ENCODE data around the gene SRCIN1.
"Not testable (repeated sequence)": the region's sequence is repeated elsewhere in the genome, so short reads cannot be mapped to it uniquely, and the experiment has no call there.

SRCIN1 gene, protein sequence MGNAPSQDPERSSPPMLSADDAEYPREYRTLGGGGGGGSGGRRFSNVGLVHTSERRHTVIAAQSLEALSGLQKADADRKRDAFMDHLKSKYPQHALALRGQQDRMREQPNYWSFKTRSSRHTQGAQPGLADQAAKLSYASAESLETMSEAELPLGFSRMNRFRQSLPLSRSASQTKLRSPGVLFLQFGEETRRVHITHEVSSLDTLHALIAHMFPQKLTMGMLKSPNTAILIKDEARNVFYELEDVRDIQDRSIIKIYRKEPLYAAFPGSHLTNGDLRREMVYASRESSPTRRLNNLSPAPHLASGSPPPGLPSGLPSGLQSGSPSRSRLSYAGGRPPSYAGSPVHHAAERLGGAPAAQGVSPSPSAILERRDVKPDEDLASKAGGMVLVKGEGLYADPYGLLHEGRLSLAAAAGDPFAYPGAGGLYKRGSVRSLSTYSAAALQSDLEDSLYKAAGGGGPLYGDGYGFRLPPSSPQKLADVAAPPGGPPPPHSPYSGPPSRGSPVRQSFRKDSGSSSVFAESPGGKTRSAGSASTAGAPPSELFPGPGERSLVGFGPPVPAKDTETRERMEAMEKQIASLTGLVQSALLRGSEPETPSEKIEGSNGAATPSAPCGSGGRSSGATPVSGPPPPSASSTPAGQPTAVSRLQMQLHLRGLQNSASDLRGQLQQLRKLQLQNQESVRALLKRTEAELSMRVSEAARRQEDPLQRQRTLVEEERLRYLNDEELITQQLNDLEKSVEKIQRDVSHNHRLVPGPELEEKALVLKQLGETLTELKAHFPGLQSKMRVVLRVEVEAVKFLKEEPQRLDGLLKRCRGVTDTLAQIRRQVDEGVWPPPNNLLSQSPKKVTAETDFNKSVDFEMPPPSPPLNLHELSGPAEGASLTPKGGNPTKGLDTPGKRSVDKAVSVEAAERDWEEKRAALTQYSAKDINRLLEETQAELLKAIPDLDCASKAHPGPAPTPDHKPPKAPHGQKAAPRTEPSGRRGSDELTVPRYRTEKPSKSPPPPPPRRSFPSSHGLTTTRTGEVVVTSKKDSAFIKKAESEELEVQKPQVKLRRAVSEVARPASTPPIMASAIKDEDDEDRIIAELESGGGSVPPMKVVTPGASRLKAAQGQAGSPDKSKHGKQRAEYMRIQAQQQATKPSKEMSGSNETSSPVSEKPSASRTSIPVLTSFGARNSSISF

DNA sequence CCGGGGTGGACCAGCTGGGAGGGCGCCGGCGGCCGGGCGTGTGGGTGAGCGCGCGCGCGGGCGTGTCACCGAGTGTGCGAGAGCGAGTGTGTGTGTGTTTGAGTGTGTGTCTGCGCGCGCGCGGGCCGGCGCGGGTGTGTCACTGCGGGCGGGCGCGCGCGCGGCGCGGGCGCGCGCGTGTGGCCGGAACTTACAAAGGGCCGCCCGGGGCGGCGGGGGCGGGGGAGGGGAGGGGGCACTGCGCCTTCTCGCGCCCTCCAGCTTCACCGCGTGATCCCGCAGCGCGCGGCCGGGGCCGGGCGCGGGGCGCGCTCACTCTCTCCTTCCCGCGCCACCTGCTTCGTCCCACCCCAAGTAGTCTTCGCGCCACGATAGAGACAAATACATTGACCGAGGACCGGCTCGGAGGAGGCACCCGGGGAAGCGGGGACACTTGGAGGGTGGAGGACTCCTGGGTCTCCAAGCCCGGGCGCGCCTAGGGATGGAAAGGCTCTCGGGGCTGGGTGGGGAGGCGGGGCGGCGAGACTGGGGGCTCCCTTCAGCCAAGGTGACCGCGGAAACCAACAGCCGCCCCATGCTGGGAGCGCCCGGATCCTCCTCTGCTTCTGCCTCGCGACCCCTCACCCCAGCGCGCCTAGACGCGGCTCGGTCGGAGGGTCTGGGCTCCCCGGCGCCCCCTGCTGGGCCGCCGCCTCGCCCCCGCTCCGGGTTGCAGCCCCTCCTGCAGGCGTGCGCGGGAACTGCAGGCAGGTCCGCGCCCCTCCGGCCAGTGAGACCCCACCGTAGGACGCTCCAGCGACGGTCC, at the start of gene SRCIN1:
Gene SRCIN1, minus strand, starts transcription at position 112 of the 805 bp plus-strand sequence. CDS start 247 bp downstream, outside the sequence.
- Histone ChIP-seq H4K20me1 (peaks cover 0 to 61% (median 7%) of the 10 kb centered on the region in 11 experiments; a peak in 13 of 22 replicates), H3K9ac (peak within 1 kb of the TSS; percentile 45 to 81 (median 66); a peak in 19 of 22 replicates), H3K27me3 (peaks cover 46 to 90% (median 70%) of the 10 kb centered on the region in 11 experiments), H3K36me3 (no peaks in the 10 kb centered on the region), H3K4me1 (peaks cover 13 to 41% (median 34%) of the 10 kb centered on the region in 10 experiments; a peak in 19 of 20 replicates), H3K4me2 (peak within 1 kb of the TSS; percentile 79 to 91 (median 86)), H3K9me3 (replicated peaks in 1 of 11) (no peaks in the 10 kb centered on the region), H3K4me3 (peak within 1 kb of the TSS; percentile 51 to 74 (median 62)), H3K27ac (peak within 1 kb of the TSS in 8 of 11 experiments; percentile 31 to 64 (median 58); a peak in 9 of 22 replicates)
- no peak for TF ChIP-seq Cebpa-rat (IDR thresholded peaks at IDR 0.05)

DNA sequence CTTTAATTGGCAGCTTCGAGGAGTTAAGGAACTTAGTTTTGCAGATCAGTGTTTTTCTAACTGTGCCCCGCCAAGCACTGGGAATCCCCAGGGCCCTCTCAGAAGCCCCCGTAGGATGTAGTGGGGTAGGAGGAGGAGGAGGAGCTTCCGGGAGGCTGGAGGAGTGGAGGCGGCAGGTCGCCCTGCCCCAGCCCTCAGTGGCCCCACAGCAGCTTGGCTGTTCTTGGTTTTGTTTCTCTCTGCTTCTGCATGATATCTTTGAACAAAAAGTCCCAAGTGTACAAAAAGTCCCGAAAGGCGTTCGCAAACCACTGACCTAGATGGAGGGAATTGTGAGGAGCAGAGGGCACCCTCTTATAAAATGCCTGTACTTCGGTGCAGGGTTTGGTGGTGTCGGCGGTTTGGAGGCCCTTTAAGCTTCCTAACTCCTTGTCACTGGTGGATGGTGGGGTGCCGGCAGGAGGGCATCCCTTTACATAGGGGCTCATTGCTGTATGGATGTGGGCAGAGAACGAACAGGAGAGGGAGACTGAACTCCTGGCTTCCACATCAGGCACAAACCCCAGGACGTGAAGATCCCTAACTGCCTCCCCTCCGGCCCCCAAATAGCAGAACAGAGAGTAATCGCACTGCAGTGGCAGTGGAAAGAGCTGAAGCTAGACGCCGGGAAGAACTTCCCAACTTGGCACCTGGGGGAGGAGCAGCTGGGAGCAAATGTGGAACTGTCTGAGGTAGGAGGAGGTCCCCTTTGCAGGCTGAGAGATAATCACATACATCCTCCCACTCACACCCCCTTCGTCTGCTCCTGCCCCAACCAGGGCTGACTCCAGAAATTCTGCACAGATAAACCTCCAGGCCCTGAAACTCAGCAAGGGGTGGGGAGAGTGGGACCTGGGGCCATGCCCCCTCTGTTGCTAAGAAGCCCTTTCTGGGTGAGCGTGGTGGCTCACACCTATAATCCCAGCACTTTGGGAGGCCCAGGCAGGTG, 49.0 kb upstream of the SRCIN1 start:
- no peaks in the 10 kb centered on the region for H3K9me3 ChIP-seq (replicated peaks in 1 of 11)
- no peaks in the 10 kb centered on the region for H4K20me1 ChIP-seq
- H3K4me3 ChIP-seq = peak overlapping the region in 1 of 10 experiments; percentile 4; a peak in 1 of 20 replicates
- H3K4me2 ChIP-seq = peak overlapping the region; percentile 67 to 90 (median 79)
- H3K27ac ChIP-seq = no peak overlapping the region
- H3K27me3 ChIP-seq = peaks cover 0 to 15% (median 0%) of the 10 kb centered on the region in 11 experiments; a peak in 4 of 22 replicates
- no peaks in the 10 kb centered on the region for H3K36me3 ChIP-seq
- peaks cover 25 to 70% (median 60%) of the 10 kb centered on the region in 10 experiments for H3K4me1 ChIP-seq
- H3K9ac ChIP-seq = peak overlapping the region in 6 of 11 experiments; percentile 5 to 46 (median 18); a peak in 5 of 22 replicates
- TF ChIP-seq Cebpa-rat (IDR thresholded peaks at IDR 0.05) = no peak

DNA sequence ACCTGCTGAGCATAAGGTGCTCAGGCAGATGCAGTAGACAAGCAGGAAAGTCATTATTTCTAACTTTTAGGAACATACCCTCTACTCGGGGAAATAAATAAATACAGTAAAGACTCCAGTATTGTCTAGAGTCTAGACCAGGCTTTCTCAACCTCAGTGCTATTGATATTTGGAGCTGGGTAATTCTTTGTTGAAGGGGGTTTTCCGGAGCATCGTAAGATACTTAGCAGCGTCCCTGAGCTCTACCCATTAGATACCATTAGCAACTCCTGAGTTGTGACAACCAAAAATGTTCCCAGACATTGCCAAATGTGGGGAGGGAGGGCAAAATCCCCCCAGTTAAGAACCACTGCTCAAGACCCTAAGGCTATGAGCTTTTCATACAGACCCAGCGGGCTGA, 47.9 kb upstream of the SRCIN1 start:
- H3K27me3 ChIP-seq = peaks cover 0 to 15% (median 0%) of the 10 kb centered on the region in 11 experiments; a peak in 4 of 22 replicates
- no peak overlapping the region for H3K27ac ChIP-seq
- H3K9me3 ChIP-seq (replicated peaks in 1 of 11) = no peaks in the 10 kb centered on the region
- peaks cover 20 to 66% (median 54%) of the 10 kb centered on the region in 10 experiments for H3K4me1 ChIP-seq
- TF ChIP-seq Cebpa-rat (IDR thresholded peaks at IDR 0.05) = no peak
- no peaks in the 10 kb centered on the region for H4K20me1 ChIP-seq
- H3K4me3 ChIP-seq = no peak overlapping the region
- H3K9ac ChIP-seq = no peak overlapping the region
- H3K4me2 ChIP-seq = peak overlapping the region in 8 of 11 experiments; percentile 70 to 90 (median 80); a peak in 16 of 22 replicates
- H3K36me3 ChIP-seq = no peaks in the 10 kb centered on the region

DNA sequence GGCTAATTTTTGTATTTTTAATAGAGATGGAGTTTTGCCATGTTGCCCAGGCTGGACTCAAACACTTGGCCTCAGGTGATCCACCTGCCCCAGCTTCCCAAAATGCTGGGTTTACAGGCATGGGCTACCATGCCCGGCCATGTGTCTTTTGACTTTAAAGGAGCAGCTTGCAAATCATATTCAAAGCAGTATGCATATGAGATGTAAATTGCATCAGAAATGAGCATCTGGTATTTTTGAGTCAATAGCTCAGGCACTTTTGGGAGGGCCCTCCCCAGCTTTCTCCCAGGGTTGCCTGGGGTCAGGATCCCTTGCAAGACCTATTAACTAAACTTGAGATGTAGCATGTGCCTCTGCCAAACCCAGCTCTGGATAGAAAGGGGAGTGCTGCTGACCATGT, 47.5 kb upstream of the SRCIN1 start:
- Histone ChIP-seq H3K4me1 (peaks cover 15 to 61% (median 50%) of the 10 kb centered on the region in 10 experiments), H3K36me3 (no peaks in the 10 kb centered on the region), H3K27me3 (peaks cover 0 to 15% (median 0%) of the 10 kb centered on the region in 11 experiments; a peak in 4 of 22 replicates), H3K4me2 (peak overlapping the region in 8 of 11 experiments; percentile 10 to 90 (median 75); a peak in 9 of 22 replicates), H3K9ac (no peak overlapping the region), H3K9me3 (replicated peaks in 1 of 11) (no peaks in the 10 kb centered on the region), H4K20me1 (no peaks in the 10 kb centered on the region), H3K27ac (no peak overlapping the region), H3K4me3 (no peak overlapping the region)
- no peak for TF ChIP-seq Cebpa-rat (IDR thresholded peaks at IDR 0.05)

DNA sequence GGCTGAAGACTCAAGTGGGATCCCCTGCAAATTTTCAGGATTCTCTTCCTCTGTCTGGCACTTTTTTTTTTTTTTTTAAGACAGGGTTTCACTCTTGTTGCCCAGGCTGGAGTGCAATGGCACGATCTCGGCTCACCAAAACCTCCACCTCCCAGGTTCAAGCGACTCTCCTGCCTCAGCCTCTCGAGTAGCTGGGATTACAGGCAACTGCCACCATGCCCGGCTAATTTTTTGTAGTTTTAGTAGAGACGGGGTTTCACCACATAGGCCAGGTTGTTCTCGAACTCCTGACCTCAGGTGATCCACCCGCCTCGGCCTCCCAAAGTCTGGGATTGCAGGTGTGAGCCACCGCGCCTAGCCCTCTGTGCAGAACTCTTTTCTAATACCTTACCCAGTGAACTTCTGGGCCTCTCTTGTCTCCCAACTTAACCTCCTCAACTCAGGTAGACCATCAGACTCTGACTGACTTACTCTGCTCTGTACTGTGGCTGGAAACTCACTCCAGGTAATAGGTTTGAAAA, 45.0 kb upstream of the SRCIN1 start:
- H3K27me3 ChIP-seq = peaks cover 0 to 15% (median 0%) of the 10 kb centered on the region in 11 experiments; a peak in 4 of 22 replicates
- not testable (repeated sequence) for H3K27ac ChIP-seq; H4K20me1 ChIP-seq; H3K9ac ChIP-seq; H3K9me3 ChIP-seq (replicated peaks in 1 of 11); H3K4me3 ChIP-seq; H3K36me3 ChIP-seq
- peaks cover 11 to 49% (median 44%) of the 10 kb centered on the region in 10 experiments for H3K4me1 ChIP-seq
- H3K4me2 ChIP-seq = peak overlapping the region in 3 of 11 experiments; percentile 28 to 64 (median 50); a peak in 2 of 22 replicates

DNA sequence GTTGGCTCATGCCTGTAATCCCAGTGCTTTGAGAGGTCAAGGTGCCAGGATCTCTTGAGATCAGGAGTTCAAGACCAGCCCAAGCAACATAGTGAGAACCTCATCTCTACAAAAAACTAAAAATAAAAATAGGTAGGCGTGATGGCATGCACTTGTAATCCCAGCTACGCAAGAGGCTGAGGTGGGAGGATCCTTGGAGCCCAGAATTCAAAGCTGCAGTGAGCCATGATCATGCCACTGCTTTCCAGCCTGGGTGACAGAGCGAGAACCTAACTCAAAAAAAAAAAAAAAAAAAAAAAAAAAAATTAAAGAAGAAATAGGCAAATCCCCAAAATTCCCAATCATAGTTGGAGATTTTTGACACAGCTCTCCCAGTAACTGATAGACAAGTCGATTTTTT, 32.2 kb upstream of the SRCIN1 start:
- Histone ChIP-seq H3K4me2 (no peak overlapping the region), H4K20me1 (no peaks in the 10 kb centered on the region), H3K27me3 (no peaks in the 10 kb centered on the region)

DNA sequence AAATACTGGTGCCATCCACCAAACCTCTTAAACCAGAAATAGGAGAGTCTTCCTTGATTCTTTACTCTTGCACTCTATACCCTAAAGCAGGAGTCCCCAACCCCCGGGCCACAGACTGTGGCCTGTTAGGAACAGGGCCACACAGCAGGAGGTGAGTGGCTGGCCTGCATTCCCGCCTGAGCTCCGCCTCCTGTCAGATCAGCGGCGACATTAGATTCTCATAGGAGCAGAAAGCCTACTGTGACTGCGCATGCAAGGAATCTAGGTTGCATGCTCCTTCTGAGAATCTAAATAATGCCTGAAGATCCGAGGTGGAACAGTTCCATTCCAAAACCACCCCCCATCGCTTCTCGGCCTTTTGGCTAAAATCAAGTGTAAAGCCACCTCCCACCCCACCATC, 30.3 kb upstream of the SRCIN1 start:
- no peak for TF ChIP-seq Cebpa-rat (IDR thresholded peaks at IDR 0.05)
- no peaks in the 10 kb centered on the region for H3K9me3 ChIP-seq (replicated peaks in 1 of 11)
- no peak overlapping the region for H3K27ac ChIP-seq
- H3K4me2 ChIP-seq = no peak overlapping the region
- H3K4me3 ChIP-seq = no peak overlapping the region
- H3K9ac ChIP-seq = no peak overlapping the region
- no peaks in the 10 kb centered on the region for H3K27me3 ChIP-seq
- H3K36me3 ChIP-seq = no peaks in the 10 kb centered on the region
- H3K4me1 ChIP-seq = peaks cover 0 to 6% (median 0%) of the 10 kb centered on the region in 10 experiments; a peak in 1 of 20 replicates
- H4K20me1 ChIP-seq = no peaks in the 10 kb centered on the region

More for the DNA sequence above, 32.2 kb upstream of the SRCIN1 start:
- no peak overlapping the region for H3K27ac ChIP-seq
- no peaks in the 10 kb centered on the region for H3K36me3 ChIP-seq
- H3K9me3 ChIP-seq (replicated peaks in 1 of 11) = no peaks in the 10 kb centered on the region
- peaks cover 0 to 6% (median 0%) of the 10 kb centered on the region in 10 experiments; a peak in 1 of 20 replicates for H3K4me1 ChIP-seq
- TF ChIP-seq Cebpa-rat (IDR thresholded peaks at IDR 0.05) = no peak
- H3K4me3 ChIP-seq = no peak overlapping the region
- H3K9ac ChIP-seq = no peak overlapping the region

Measured in BLaER1 treated with 17β-estradiol and CSF1 and Interleukin-3, amounts not matched to agents 10 nM and 100 nM (cell line).